Neuronal stem cell (in vitro differentiated cells): ENCODE measurements around the gene PDZD7.

ENCODE experiments used
- DNase-seq: peaks from one replicate; pipeline ENCODE4 v3.0.0-alpha.2; 2013; ENCODE audit warnings: low spot score
- H2AFZ ChIP-seq: one replicate; pipeline ENCODE4 v1.6.1; 2013; ENCODE audit warnings: mild to moderate bottlenecking, low read length, inconsistent platforms
- H2AK5ac ChIP-seq: 2 replicates; pipeline ENCODE4 v1.6.1; 2013; ENCODE audit warnings: low read depth, mild to moderate bottlenecking, inconsistent platforms, low read length, moderate library complexity, mixed read lengths
- H2BK120ac ChIP-seq: 2 replicates; pipeline ENCODE4 v1.6.1; 2013; ENCODE audit warnings: low read depth, mild to moderate bottlenecking, inconsistent platforms, low read length, moderate library complexity, mixed read lengths
- H2BK12ac ChIP-seq: one replicate; pipeline ENCODE4 v1.6.1; 2013; ENCODE audit warnings: low read length, inconsistent platforms
- H2BK15ac ChIP-seq: 2 replicates; pipeline ENCODE4 v1.6.1; 2013; ENCODE audit warnings: mild to moderate bottlenecking, low read length, inconsistent platforms, mixed read lengths
- H2BK5ac ChIP-seq: one replicate; pipeline ENCODE4 v1.6.1; 2013; ENCODE audit warnings: inconsistent platforms, mild to moderate bottlenecking, low read length, moderate library complexity
- H3K14ac ChIP-seq: one replicate; pipeline ENCODE4 v1.6.1; 2013; ENCODE audit warnings: low read length, inconsistent platforms
- H3K18ac ChIP-seq: 2 replicates; pipeline ENCODE4 v1.6.1; 2013; ENCODE audit warnings: low read length, inconsistent platforms
- H3K23ac ChIP-seq: 2 replicates; pipeline ENCODE4 v1.6.1; 2013; ENCODE audit warnings: low read depth, mild to moderate bottlenecking, mixed read lengths, low read length, inconsistent platforms; ENCODE audit not compliant: poor library complexity
- H3K27ac ChIP-seq: replicated peaks from 3 replicates; pipeline ENCODE4 v1.5.1; 2013; ENCODE audit warnings: low read length, inconsistent platforms
- H3K27me3 ChIP-seq, 3 experiments: 2 replicates each; pipeline ENCODE4 v1.6.1; 2013; ENCODE audit warnings: low read length in 3 of 3, mild to moderate bottlenecking in 2 of 3, inconsistent platforms in 1 of 3, low read depth in 1 of 3, mixed read lengths in 1 of 3, moderate library complexity in 1 of 3; ENCODE audit not compliant: control insufficient read depth in 3 of 3, insufficient read depth in 3 of 3
- H3K36me3 ChIP-seq, 2 donors: replicated peaks in 1 of 2; 2 replicates each; pipeline ENCODE4 v1.6.1; 2013; ENCODE audit warnings: low read length in 2 of 2; ENCODE audit not compliant: control insufficient read depth in 2 of 2, insufficient read depth in 2 of 2
- H3K4ac ChIP-seq: 2 replicates; pipeline ENCODE4 v1.6.1; 2013; ENCODE audit warnings: inconsistent platforms, mild to moderate bottlenecking, low read length, moderate library complexity
- H3K4me1 ChIP-seq, 2 donors: 1 replicate in 1 of 2; 2 replicates in 1 of 2; pipeline ENCODE4 v1.6.1; 2013; ENCODE audit warnings: low read length in 2 of 2, low read depth in 1 of 2; ENCODE audit not compliant: control insufficient read depth in 2 of 2, insufficient read depth in 1 of 2
- H3K4me2 ChIP-seq: one replicate; pipeline ENCODE4 v1.6.1; 2013; ENCODE audit warnings: mild to moderate bottlenecking, low read length, inconsistent platforms; ENCODE audit not compliant: insufficient read depth, poor library complexity, severe bottlenecking
- H3K4me3 ChIP-seq, 2 donors: 2 replicates each; pipeline ENCODE4 v1.5.1; 2013; ENCODE audit warnings: low read length in 2 of 2, mild to moderate bottlenecking in 2 of 2, inconsistent platforms in 1 of 2, moderate library complexity in 1 of 2
- H3K79me1 ChIP-seq: one replicate; pipeline ENCODE4 v1.6.1; 2013; ENCODE audit warnings: low read depth, mild to moderate bottlenecking, inconsistent platforms, low read length, moderate library complexity
- H3K9ac ChIP-seq: one replicate; pipeline ENCODE4 v1.6.1; 2013; ENCODE audit warnings: mild to moderate bottlenecking, low read depth, low read length, inconsistent platforms; ENCODE audit not compliant: poor library complexity
- H3K9me3 ChIP-seq, 2 donors: replicated peaks in 1 of 2; 2 replicates each; pipeline versions ENCODE3 to v1.6.1; 2013; ENCODE audit warnings: low read length in 2 of 2, mild to moderate bottlenecking in 2 of 2, inconsistent platforms in 1 of 2, low read depth in 1 of 2, mixed read lengths in 1 of 2, moderate library complexity in 1 of 2; ENCODE audit not compliant: control insufficient read depth in 2 of 2, insufficient read depth in 1 of 2
- H4K8ac ChIP-seq: one replicate; pipeline ENCODE4 v1.6.1; 2013; ENCODE audit warnings: low read depth, mild to moderate bottlenecking, inconsistent platforms, low read length, moderate library complexity
- H4K91ac ChIP-seq: one replicate; pipeline ENCODE4 v1.6.1; 2013; ENCODE audit warnings: low read length, low read depth, mild to moderate bottlenecking, inconsistent platforms; ENCODE audit not compliant: poor library complexity
- WGBS, 2 donors: extraction: QIAGEN DNeasy Blood & Tissue Kit; methylation state at CpG; one replicate each; pipeline ENCODE4 v1.1.7; 2013; ENCODE audit warnings: missing lambda C conversion rate in 2 of 2, mixed read lengths in 1 of 2; ENCODE audit not compliant: insufficient read length in 2 of 2, insufficient replicate concordance in 1 of 2; ENCODE audit errors: extremely low coverage in 2 of 2; 5-methylcytosine and 5-hydroxymethylcytosine counted together

The PDZD7 gene

DNA sequence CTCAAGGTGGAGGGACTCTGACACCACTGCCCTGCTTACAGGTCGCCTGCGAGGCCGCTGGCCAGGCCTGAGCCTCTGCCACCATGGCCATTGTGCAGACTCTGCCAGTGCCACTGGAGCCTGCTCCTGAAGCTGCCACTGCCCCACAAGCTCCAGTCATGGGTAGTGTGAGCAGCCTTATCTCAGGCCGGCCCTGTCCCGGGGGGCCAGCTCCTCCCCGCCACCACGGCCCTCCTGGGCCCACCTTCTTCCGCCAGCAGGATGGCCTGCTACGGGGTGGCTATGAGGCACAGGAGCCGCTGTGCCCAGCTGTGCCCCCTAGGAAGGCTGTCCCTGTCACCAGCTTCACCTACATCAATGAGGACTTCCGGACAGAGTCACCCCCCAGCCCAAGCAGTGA lies 28.5 kb downstream of the PDZD7 start:
- H3K36me3 ChIP-seq: peaks cover 40 to 59% of the 10 kb centered on the region in 2 donors
- no CpG with 5 or more reads among the region's 11 CpGs for WGBS, 2 donors

DNA sequence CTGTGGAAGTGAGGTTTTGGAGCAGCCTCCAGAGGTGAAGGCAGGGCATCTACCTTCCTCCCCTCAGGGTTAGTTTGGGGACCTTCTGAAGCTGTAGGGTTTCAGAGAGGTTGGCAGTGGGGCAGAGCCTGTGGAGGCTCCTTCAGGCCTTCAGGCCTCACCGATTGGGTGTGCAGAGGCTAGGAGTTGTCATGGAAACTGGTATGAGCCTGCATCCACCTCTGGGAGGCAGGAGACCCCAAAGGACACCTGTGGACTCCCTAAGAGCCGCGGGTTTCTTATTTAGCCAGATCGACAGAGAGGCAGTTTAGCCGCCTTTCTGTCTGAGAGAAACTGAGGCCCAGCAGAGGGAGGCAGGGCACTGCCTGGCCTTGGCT lies 29.3 kb downstream of the PDZD7 start:
- no peak overlapping the region for H2BK15ac ChIP-seq
- peaks cover 20 to 25% of the 10 kb centered on the region in 2 donors for H3K4me1 ChIP-seq
- no peak overlapping the region for H3K9ac ChIP-seq
- H3K27ac ChIP-seq: no peak overlapping the region
- H3K27me3 ChIP-seq: no peaks in the 10 kb centered on the region
- DNase-seq: no peak
- no peak overlapping the region for H3K4ac ChIP-seq
- no peak overlapping the region for H3K14ac ChIP-seq
- no peak overlapping the region for H3K4me2 ChIP-seq
- H3K4me3 ChIP-seq: peak overlapping the region in 1 of 2 donors; percentile 99
- no peak overlapping the region for H2BK5ac ChIP-seq
- H3K36me3 ChIP-seq: peaks cover 37 to 51% of the 10 kb centered on the region in 2 donors
- H2BK120ac ChIP-seq: no peak overlapping the region
- H4K91ac ChIP-seq: no peak overlapping the region
- H2BK12ac ChIP-seq: no peak overlapping the region
- no peak overlapping the region for H3K23ac ChIP-seq
- WGBS, 2 donors: no CpG with 5 or more reads among the region's 5 CpGs
- no peak overlapping the region for H2AFZ ChIP-seq
- H2AK5ac ChIP-seq: no peak overlapping the region
- H3K79me1 ChIP-seq: peaks cover 28% of the 10 kb centered on the region
- peak overlapping the region; percentile 50 for H3K18ac ChIP-seq
- no peaks in the 10 kb centered on the region for H3K9me3 ChIP-seq
- no peak overlapping the region for H4K8ac ChIP-seq

More for the DNA sequence above, 28.5 kb downstream of the PDZD7 start:
- Histone ChIP-seq H3K4ac (no peak overlapping the region), H4K8ac (no peak overlapping the region), H3K23ac (no peak overlapping the region), H4K91ac (no peak overlapping the region), H2AFZ (no peak overlapping the region), H3K14ac (no peak overlapping the region), H3K9ac (peak overlapping the region; percentile 25), H3K27ac (no peak overlapping the region), H2BK5ac (no peak overlapping the region), H2BK12ac (no peak overlapping the region), H3K4me2 (no peak overlapping the region), H3K18ac (peak overlapping the region; percentile 32), H3K4me3 (no peak overlapping the region), H3K4me1 (peaks cover 20 to 25% of the 10 kb centered on the region in 2 donors), H2BK120ac (no peak overlapping the region), H3K9me3 (no peaks in the 10 kb centered on the region), H3K79me1 (peaks cover 28% of the 10 kb centered on the region), H3K27me3 (no peaks in the 10 kb centered on the region), H2BK15ac (no peak overlapping the region), H2AK5ac (no peak overlapping the region)
- no peak for DNase-seq

DNA sequence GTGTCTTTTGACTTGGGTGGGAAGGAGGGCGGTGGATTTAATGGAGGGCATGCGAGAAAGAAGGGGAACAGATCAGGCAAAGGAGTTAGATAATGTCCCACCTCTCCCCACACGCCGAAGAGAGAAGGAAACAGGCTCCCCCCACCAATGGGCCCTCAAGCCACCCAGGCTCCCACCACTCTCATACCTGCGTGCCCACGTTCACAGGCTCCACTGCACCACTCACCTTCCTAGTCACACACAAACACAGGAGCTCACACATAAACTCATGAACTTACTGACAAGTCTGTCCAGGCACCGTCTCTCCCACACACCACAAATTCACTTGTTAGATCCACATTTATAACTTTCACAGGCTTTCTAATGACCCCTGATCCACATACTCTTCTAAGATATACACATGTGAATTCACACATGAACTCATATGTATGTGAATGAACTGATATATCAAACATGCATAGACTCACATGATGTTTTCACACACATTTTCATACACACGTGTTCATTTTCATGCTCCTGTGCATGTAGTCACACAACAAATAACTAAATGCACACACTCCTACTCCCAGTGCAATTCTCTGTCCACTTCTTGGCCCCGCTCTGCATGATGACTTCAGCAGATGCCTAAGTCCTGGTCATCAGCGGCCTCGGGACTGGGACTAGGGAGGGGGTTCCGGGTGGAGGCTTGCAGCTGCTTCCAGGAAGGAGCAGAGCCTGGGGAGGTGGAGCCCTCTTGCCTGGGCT lies 29.8 kb downstream of the PDZD7 start:
- peak overlapping the region; percentile 97 for H3K4me2 ChIP-seq
- no peak overlapping the region for H4K8ac ChIP-seq
- H2BK5ac ChIP-seq: peak overlapping the region; percentile 99
- peaks cover 28% of the 10 kb centered on the region for H3K79me1 ChIP-seq
- peak overlapping the region; percentile 87 to 99 for H3K4me3 ChIP-seq
- H3K27ac ChIP-seq: no peak overlapping the region
- H3K14ac ChIP-seq: peak overlapping the region; percentile 95
- peak overlapping the region; percentile 88 for H2BK15ac ChIP-seq
- no CpG with 5 or more reads among the region's 12 CpGs for WGBS, 2 donors
- no peak for DNase-seq
- no peak overlapping the region for H2BK12ac ChIP-seq
- H3K18ac ChIP-seq: peak overlapping the region; percentile 89
- no peaks in the 10 kb centered on the region for H3K9me3 ChIP-seq
- H3K4me1 ChIP-seq: peaks cover 23 to 25% of the 10 kb centered on the region in 2 donors
- peak overlapping the region; percentile 22 for H4K91ac ChIP-seq
- no peak overlapping the region for H2AFZ ChIP-seq
- H3K9ac ChIP-seq: peak overlapping the region; percentile 95
- peak overlapping the region; percentile 35 for H2BK120ac ChIP-seq
- peak overlapping the region; percentile 100 for H2AK5ac ChIP-seq
- H3K27me3 ChIP-seq: no peaks in the 10 kb centered on the region
- peaks cover 33 to 45% of the 10 kb centered on the region in 2 donors for H3K36me3 ChIP-seq
- peak overlapping the region; percentile 17 for H3K4ac ChIP-seq
- H3K23ac ChIP-seq: peak overlapping the region; percentile 35

DNA sequence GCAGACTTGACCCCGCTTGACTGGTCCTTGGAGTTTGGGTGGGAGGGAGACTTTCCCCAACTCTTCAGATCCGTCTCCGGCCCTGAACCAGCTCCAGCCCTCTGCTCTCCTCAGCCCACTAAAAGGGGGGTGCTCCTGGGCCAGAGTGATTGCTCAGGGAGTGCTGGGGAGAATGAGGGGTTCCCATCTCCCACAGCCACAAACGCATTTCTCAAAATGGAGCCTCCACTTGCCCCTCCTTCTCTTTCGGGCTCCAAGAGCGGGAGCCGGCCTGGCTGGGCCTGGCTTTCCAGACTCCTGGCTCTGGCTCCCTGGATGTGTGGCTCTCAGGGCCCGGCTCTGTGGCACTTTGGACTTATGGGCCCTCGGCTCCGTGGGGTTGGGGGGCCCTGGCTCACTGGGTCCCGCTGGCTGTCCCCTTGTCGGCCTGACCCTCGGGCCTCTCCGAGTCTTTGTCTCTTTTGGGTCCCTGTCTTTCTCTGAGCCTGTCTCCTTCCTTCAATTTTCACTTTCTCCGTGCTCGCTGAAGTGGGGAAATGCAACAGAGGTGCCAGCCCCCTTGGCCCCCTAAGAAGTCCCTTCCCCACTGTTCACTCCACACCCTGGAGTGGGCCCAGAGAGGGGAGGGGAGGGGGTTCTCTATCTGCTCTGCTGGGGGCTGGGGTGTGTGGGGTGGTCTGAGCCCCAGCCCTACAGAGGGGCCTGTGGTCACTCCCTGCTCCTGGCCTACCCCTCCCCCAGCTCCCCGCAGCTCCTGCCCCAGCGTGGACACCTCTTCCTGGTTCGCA lies 30.6 kb downstream of the PDZD7 start:
- DNase-seq: no peak
- Histone ChIP-seq H3K23ac (peak overlapping the region; percentile 35), H2BK5ac (peak overlapping the region; percentile 99), H3K4me3 (peak overlapping the region; percentile 87 to 99), H3K18ac (peak overlapping the region; percentile 98), H3K79me1 (peaks cover 26% of the 10 kb centered on the region), H3K27ac (peak overlapping the region; percentile 94), H3K14ac (peak overlapping the region; percentile 95), H2BK12ac (no peak overlapping the region), H2AFZ (peak overlapping the region; percentile 80), H3K27me3 (no peaks in the 10 kb centered on the region), H3K36me3 (peaks cover 26 to 38% of the 10 kb centered on the region in 2 donors), H2BK120ac (peak overlapping the region; percentile 35), H3K4me1 (peaks cover 23 to 25% of the 10 kb centered on the region in 2 donors), H3K4me2 (peak overlapping the region; percentile 97), H3K9me3 (no peaks in the 10 kb centered on the region), H2AK5ac (peak overlapping the region; percentile 100), H3K4ac (peak overlapping the region; percentile 17), H4K8ac (peak overlapping the region; percentile 25), H2BK15ac (peak overlapping the region; percentile 88), H4K91ac (peak overlapping the region; percentile 22), H3K9ac (peak overlapping the region; percentile 95)
- WGBS, 2 donors: no CpG with 5 or more reads among the region's 19 CpGs
